ENCODE results near the gene SLAIN2. TPM values are rescaled to one million over a fixed set of nuclear protein-coding genes. Genes with fewer than 3 reads are reported as not detected.

Gene SLAIN2
- total RNA-seq, 4 donors from 2014 or later, result 28.4 to 355 (median 55.8) TPM

GRCh38 chr4:48346594-48346993, 5.3 kb downstream of the SLAIN2 start:
- H3K4me1 ChIP-seq, result peaks cover 23 to 78% (median 36%) of the 10 kb centered on the region in 4 donors

GRCh38 chr4:48347282-48347921, 6.1 kb downstream of the SLAIN2 start:
- H3K27me3 ChIP-seq, result no peaks in the 10 kb centered on the region
- no peak overlapping the region for H3K27ac ChIP-seq
- no peaks in the 10 kb centered on the region for H3K36me3 ChIP-seq
- no peak for DNase-seq
- in situ Hi-C loops (cut with MboI; ENCODE audit: low pct_ligation_motif_present in 1 of 4, low pct_unique_long_range_greater_than_20kb in 1 of 4, low sequenced_read_pairs in 3 of 4), result loop anchor here in 2 of 4 donors (25.0 kb wide), 1 partner anchor 440 kb away; the partner anchor contains the start of gene FRYL (in 2 of the 2)
- intact Hi-C loops (cut with DNase I; ENCODE audit: low total_unique reads), result no loop called here
- no peak overlapping the region for H3K4me3 ChIP-seq
- WGBS, 2 donors (ENCODE audit: low coverage in 1 of 2), result 92 to 99% methylated on average over 5 to 7 of the region's 7 CpGs
- TF ChIP-seq, protein P1, sequence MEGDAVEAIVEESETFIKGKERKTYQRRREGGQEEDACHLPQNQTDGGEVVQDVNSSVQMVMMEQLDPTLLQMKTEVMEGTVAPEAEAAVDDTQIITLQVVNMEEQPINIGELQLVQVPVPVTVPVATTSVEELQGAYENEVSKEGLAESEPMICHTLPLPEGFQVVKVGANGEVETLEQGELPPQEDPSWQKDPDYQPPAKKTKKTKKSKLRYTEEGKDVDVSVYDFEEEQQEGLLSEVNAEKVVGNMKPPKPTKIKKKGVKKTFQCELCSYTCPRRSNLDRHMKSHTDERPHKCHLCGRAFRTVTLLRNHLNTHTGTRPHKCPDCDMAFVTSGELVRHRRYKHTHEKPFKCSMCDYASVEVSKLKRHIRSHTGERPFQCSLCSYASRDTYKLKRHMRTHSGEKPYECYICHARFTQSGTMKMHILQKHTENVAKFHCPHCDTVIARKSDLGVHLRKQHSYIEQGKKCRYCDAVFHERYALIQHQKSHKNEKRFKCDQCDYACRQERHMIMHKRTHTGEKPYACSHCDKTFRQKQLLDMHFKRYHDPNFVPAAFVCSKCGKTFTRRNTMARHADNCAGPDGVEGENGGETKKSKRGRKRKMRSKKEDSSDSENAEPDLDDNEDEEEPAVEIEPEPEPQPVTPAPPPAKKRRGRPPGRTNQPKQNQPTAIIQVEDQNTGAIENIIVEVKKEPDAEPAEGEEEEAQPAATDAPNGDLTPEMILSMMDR (IDR thresholded peaks at IDR 0.05), result no peak
- no peak for TF ChIP-seq POLR2AphosphoS5 (IDR thresholded peaks at IDR 0.05)
- no peak for TF ChIP-seq POLR2A (IDR thresholded peaks at IDR 0.05)
- no peak for TF ChIP-seq EP300 (IDR thresholded peaks at IDR 0.05; ENCODE audit: low read depth)
- H3K4me1 ChIP-seq, result peaks cover 23 to 81% (median 37%) of the 10 kb centered on the region in 4 donors
- no peaks in the 10 kb centered on the region for H3K9me3 ChIP-seq

More at GRCh38 chr4:48346594-48346993, 5.3 kb downstream of the SLAIN2 start:
- Histone ChIP-seq H3K27ac (no peak overlapping the region), H3K27me3 (no peaks in the 10 kb centered on the region), H3K36me3 (no peaks in the 10 kb centered on the region), H3K9me3 (no peaks in the 10 kb centered on the region), H3K4me3 (no peak overlapping the region)
- in situ Hi-C loops (cut with MboI; ENCODE audit: low pct_ligation_motif_present in 1 of 4, low pct_unique_long_range_greater_than_20kb in 1 of 4, low sequenced_read_pairs in 3 of 4) (loop anchor here in 2 of 4 donors (25.0 kb wide), 1 partner anchor 441 kb away; the partner anchor contains the start of gene FRYL (in 2 of the 2)), intact Hi-C loops (cut with DNase I; ENCODE audit: low total_unique reads) (no loop called here)
- no peak for DNase-seq
- TF ChIP-seq POLR2AphosphoS5 (IDR thresholded peaks at IDR 0.05) (no peak), POLR2A (IDR thresholded peaks at IDR 0.05) (no peak), EP300 (IDR thresholded peaks at IDR 0.05; ENCODE audit: low read depth) (no peak)
- TF ChIP-seq, protein P1 (IDR thresholded peaks at IDR 0.05), result no peak

DNA sequence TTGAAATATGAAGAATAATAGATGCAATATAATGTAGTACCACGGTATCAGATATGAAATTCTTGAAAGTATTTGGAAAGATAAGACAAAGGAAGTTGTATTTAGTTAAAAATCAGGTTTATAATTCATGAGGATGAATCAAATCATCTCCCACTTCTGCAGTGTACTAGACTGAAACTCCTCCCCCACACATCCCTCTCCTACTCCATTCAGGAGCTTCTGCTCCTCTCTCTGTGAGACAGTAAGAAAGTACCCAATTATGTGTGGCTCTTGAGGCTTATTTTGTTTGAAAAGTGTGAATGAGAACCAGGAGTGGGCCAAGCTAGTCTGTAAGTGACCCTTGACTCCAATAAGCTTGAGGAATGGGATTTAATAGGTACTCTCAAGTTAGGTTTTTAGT, 9.5 kb downstream of the SLAIN2 start:
- Histone ChIP-seq H3K36me3 (no peaks in the 10 kb centered on the region), H3K4me1 (peaks cover 14 to 55% (median 16%) of the 10 kb centered on the region in 4 donors), H3K27ac (no peak overlapping the region), H3K9me3 (no peaks in the 10 kb centered on the region), H3K27me3 (no peaks in the 10 kb centered on the region), H3K4me3 (no peak overlapping the region)
- in situ Hi-C loops (cut with MboI; ENCODE audit: low pct_ligation_motif_present in 1 of 4, low pct_unique_long_range_greater_than_20kb in 1 of 4, low sequenced_read_pairs in 3 of 4), result no loop called here
- intact Hi-C loops (cut with DNase I; ENCODE audit: low total_unique reads), result no loop called here
- TF ChIP-seq, protein P1 (IDR thresholded peaks at IDR 0.05), result no peak
- TF ChIP-seq EP300 (IDR thresholded peaks at IDR 0.05; ENCODE audit: low read depth), result no peak
- no peak for TF ChIP-seq POLR2A (IDR thresholded peaks at IDR 0.05)
- no peak for TF ChIP-seq POLR2AphosphoS5 (IDR thresholded peaks at IDR 0.05)
- 95 to 100% methylated on average over 1 of the region's 1 CpG for WGBS, 2 donors (ENCODE audit: low coverage in 1 of 2)
- no peak for DNase-seq

- Histone ChIP-seq H3K4me3 (no peak overlapping the region), H3K9me3 (no peaks in the 10 kb centered on the region), H3K36me3 (no peaks in the 10 kb centered on the region), H3K27ac (no peak overlapping the region), H3K4me1 (peaks cover 9 to 44% (median 14%) of the 10 kb centered on the region in 4 donors), H3K27me3 (no peaks in the 10 kb centered on the region)
- WGBS, 2 donors (ENCODE audit: low coverage in 1 of 2), result 73 to 95% methylated on average over 2 to 4 of the region's 4 CpGs
- no peak for TF ChIP-seq POLR2A (IDR thresholded peaks at IDR 0.05)
- TF ChIP-seq, protein P1 (IDR thresholded peaks at IDR 0.05), result no peak
- no peak for TF ChIP-seq EP300 (IDR thresholded peaks at IDR 0.05; ENCODE audit: low read depth)
- TF ChIP-seq POLR2AphosphoS5 (IDR thresholded peaks at IDR 0.05), result no peak
- intact Hi-C loops (cut with DNase I; ENCODE audit: low total_unique reads), result no loop called here
- in situ Hi-C loops (cut with MboI; ENCODE audit: low pct_ligation_motif_present in 1 of 4, low pct_unique_long_range_greater_than_20kb in 1 of 4, low sequenced_read_pairs in 3 of 4), result no loop called here
- no peak for DNase-seq
These were observed 11.5 kb downstream of the SLAIN2 start for GRCh38 chr4:48352793-48353192.

Data from transverse colon (tissue), 4 donors.